Lower lobe of right lung (tissue), 2 donors: ENCODE data around the gene CPPED1. TPM values are rescaled to one million over a fixed set of nuclear protein-coding genes. Genes with fewer than 3 reads are reported as not detected.

Experiments
- ATAC-seq, 2 donors: fragments of 200-7000 bp; cut with Tn5 transposase; one replicate each; pipeline ENCODE4 v1.9.1; 2020 to 2022; ENCODE audit warnings: mild to moderate bottlenecking in 2 of 2, moderate library complexity in 2 of 2
- DNase-seq: peaks from one replicate; pipeline ENCODE4 v3.0.0-alpha.2; 2020
- H3K27ac ChIP-seq: fragments of 200-600 bp; one replicate; pipeline ENCODE4 v1.8.0; 2022
- H3K27me3 ChIP-seq: fragments of 200-600 bp; one replicate; pipeline ENCODE4 v1.8.0; 2022; ENCODE audit warnings: low read depth
- H3K36me3 ChIP-seq: fragments of 200-600 bp; one replicate; pipeline ENCODE4 v1.8.0; 2022; ENCODE audit warnings: mild to moderate bottlenecking
- H3K4me1 ChIP-seq: fragments of 200-600 bp; one replicate; pipeline ENCODE4 v1.8.0; 2022
- H3K4me3 ChIP-seq: fragments of 200-600 bp; one replicate; pipeline ENCODE4 v1.8.0; 2022; ENCODE audit warnings: mild to moderate bottlenecking
- H3K9me3 ChIP-seq: fragments of 200-600 bp; one replicate; pipeline ENCODE4 v1.8.0; 2022
- intact Hi-C: fragments of 100-400 bp; cut with DNase I; formaldehyde crosslinking; loops from one replicate; pipeline ENCODE4 v1.11.0; 2022
- total RNA-seq: library from RNA; stranded (reverse); fragmentation: NEBNext Ultra II Directional; extraction: Animal tissue kit (Norgen Biotek cat#: 25700); gene quantifications from one replicate; pipeline ENCODE4 v1.2.1, GENCODE V29; 2021
- TF ChIP-seq, protein P1 (sequence below): fragments of 200-600 bp; IDR thresholded peaks from one replicate; pipeline ENCODE4 v1.8.0; 2022; ENCODE audit warnings: antibody characterized with exemption, mild to moderate bottlenecking
- donor health status: DM: no; HTN: yes; CAD: no; lungs with severe emphysema.

Gene CPPED1
- total RNA-seq, 1 donor from 2014 or later: 33.0 TPM

DNA sequence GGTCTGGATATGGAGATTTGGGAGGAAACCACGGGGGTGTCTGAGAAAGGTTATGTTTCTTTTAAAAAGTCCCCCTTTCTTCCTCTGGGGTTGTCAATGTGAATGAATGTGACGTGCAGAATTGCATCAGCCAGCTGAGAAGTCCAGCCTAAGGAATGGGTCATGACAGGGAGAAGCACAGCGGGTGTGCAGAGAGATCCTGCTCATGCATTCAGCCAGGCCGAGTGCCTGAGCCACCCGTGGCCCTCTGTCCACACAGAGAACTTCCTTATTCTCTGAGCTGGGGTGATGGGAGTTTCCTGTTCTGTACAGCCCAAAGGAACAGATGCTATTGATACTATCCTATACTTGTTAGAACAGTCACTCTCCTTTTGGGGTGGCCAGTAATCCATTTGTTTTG is 117.9 kb downstream of the CPPED1 start:
- peak; percentile 72 for DNase-seq
- ATAC-seq: peak; percentile 61 to 89
- TF ChIP-seq, protein P1, sequence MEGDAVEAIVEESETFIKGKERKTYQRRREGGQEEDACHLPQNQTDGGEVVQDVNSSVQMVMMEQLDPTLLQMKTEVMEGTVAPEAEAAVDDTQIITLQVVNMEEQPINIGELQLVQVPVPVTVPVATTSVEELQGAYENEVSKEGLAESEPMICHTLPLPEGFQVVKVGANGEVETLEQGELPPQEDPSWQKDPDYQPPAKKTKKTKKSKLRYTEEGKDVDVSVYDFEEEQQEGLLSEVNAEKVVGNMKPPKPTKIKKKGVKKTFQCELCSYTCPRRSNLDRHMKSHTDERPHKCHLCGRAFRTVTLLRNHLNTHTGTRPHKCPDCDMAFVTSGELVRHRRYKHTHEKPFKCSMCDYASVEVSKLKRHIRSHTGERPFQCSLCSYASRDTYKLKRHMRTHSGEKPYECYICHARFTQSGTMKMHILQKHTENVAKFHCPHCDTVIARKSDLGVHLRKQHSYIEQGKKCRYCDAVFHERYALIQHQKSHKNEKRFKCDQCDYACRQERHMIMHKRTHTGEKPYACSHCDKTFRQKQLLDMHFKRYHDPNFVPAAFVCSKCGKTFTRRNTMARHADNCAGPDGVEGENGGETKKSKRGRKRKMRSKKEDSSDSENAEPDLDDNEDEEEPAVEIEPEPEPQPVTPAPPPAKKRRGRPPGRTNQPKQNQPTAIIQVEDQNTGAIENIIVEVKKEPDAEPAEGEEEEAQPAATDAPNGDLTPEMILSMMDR: no peak

DNA sequence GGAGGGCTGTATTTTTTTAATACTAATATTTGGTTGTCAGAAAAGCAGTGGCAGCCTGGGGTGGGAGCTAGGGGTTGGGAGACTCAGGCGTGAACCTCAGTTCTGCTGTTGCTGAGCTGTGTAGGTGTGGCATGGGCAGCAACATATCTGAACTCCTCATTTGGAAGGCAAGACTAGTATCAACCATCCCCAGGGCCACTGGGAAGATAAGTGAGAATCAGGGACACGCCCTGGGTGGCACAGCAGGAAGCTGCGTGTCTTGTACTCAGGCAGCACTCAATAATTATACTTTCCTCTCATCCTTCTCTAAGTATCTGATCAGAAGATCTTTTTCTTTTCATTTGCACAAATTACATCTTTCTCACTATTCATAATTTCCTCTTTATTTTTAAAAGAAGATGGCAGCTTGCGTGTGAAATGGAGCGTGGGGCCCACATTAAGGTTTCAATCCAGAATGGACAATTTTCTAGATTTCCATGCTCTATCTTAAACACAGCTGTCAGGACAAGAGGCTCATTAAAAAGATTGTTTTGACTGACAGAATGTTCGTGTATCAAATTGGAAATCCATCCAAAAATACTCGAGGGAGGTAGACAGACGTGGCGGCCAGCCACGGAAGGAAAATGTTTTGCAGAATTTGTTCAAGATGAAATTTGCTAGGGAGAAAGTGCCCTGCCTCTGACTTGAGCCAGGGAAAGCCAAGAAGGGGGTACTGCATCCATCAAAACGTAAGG is 121.1 kb downstream of the CPPED1 start:
- TF ChIP-seq, protein P1: no peak
- Histone ChIP-seq H3K27ac (no peak overlapping the region), H3K4me3 (no peak overlapping the region), H3K9me3 (no peaks in the 10 kb centered on the region), H3K36me3 (no peaks in the 10 kb centered on the region), H3K4me1 (no peaks in the 10 kb centered on the region), H3K27me3 (no peaks in the 10 kb centered on the region)
- no peak for ATAC-seq
- intact Hi-C loops: no loop called here
- no peak for DNase-seq

More for the DNA sequence above, 117.9 kb downstream of the CPPED1 start:
- H3K27ac ChIP-seq: no peak overlapping the region
- no peaks in the 10 kb centered on the region for H3K9me3 ChIP-seq
- no peaks in the 10 kb centered on the region for H3K27me3 ChIP-seq
- no peaks in the 10 kb centered on the region for H3K36me3 ChIP-seq
- intact Hi-C loops: no loop called here
- no peaks in the 10 kb centered on the region for H3K4me1 ChIP-seq
- H3K4me3 ChIP-seq: no peak overlapping the region

GRCh38 chr16:12681653-12682052 is 122.0 kb downstream of the CPPED1 start:
- TF ChIP-seq, protein P1: no peak
- no peak for DNase-seq
- ATAC-seq: peak in 1 of 2 donors; percentile 35

DNA sequence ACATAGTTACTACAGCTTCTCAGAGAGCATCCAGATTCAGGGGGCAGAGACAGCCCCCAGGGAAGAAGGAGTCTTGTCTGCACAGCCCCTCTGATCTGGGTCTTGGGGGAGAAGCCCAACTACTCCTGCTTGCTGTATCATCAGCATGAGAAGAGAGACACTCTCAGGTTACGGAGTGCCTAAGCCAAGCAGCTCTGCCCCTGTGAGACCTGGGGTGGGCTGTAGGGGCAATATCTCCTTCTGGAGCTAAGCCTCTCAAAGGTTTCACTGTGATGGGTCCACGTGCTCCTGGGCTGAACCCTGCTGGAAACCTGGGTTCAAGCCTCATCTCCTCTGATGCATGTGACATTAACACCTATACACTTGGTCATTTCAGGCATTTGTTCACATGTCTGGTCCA is 123.2 kb downstream of the CPPED1 start:
- DNase-seq (no peak), ATAC-seq (no peak)
- no peaks in the 10 kb centered on the region for H3K27me3 ChIP-seq
- intact Hi-C loops: no loop called here
- H3K36me3 ChIP-seq: no peaks in the 10 kb centered on the region
- no peak overlapping the region for H3K27ac ChIP-seq
- no peaks in the 10 kb centered on the region for H3K4me1 ChIP-seq
- H3K4me3 ChIP-seq: no peak overlapping the region
- TF ChIP-seq, protein P1: no peak
- no peaks in the 10 kb centered on the region for H3K9me3 ChIP-seq

More at GRCh38 chr16:12681653-12682052, 122.0 kb downstream of the CPPED1 start:
- Histone ChIP-seq H3K27ac (no peak overlapping the region), H3K9me3 (no peaks in the 10 kb centered on the region), H3K36me3 (no peaks in the 10 kb centered on the region), H3K27me3 (no peaks in the 10 kb centered on the region), H3K4me1 (no peaks in the 10 kb centered on the region), H3K4me3 (no peak overlapping the region)
- intact Hi-C loops: no loop called here

DNA sequence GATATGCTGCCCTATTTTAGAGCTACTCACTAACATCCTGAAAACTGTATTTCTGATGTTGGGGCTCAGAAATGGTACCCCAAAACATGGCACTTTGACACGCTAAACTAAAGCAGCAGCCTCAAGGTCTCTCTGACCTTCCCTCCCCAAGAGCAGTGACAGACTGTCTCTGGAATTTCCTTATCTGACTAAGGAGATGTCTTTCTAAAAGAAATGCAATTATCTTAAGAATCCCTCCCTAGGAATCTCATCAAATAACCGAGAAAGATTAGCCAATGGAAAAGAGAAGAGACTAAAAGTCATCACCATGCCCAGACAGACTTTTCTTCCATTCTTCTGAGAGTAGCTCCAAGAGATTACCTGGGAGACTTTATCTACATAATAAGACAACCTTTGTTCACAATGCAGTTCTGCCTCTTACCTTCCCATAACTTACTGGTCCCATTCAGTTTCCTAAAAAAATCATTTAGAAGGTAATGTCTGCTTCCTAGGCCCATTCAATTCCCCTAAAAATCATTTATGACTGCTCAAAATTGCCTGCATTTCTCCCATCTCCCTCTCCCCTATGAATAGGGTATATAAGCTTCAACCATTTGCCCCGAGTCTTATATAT is 123.9 kb downstream of the CPPED1 start:
- TF ChIP-seq, protein P1: no peak
- Histone ChIP-seq H3K36me3 (no peaks in the 10 kb centered on the region), H3K27me3 (no peaks in the 10 kb centered on the region), H3K27ac (no peak overlapping the region), H3K4me3 (no peak overlapping the region), H3K9me3 (no peaks in the 10 kb centered on the region), H3K4me1 (no peaks in the 10 kb centered on the region)
- intact Hi-C loops: no loop called here
- ATAC-seq: no peak
- DNase-seq: no peak
